GM12873 (cell line): ENCODE results near the gene ADIPOR1.

Source experiments
- CTCF ChIP-seq: IDR thresholded peaks from 2 replicates; pipeline ENCODE4 v1.5.1; 2012; ENCODE audit warnings: low read depth, mild to moderate bottlenecking, moderate library complexity, low read length, control low read depth; ENCODE audit not compliant: insufficient read depth; ENCODE audit errors: missing control alignments

The ADIPOR1 gene

GRCh38 chr1:202957733-202958543 is at the start of gene ADIPOR1:
TSS of gene ADIPOR1 (minus strand) at chr1:202958312. CDS start at chr1:202951070, 7,242 bp downstream.
- peak; percentile 19 for TF ChIP-seq CTCF

- TF ChIP-seq CTCF = no peak
Measured at GRCh38 chr1:203006948-203007871, 49.1 kb upstream of the ADIPOR1 start, which contains the start of gene TMEM183A. TSS of gene TMEM183A (plus strand) at chr1:203007374. CDS start at chr1:203007466, 92 bp downstream.

- TF ChIP-seq CTCF = no peak
Measured at GRCh38 chr1:203002951-203003350, 44.8 kb upstream of the ADIPOR1 start.

- no peak for TF ChIP-seq CTCF
Measured at GRCh38 chr1:203001986-203002385, 43.9 kb upstream of the ADIPOR1 start.

GRCh38 chr1:203000217-203000944 is 42.3 kb upstream of the ADIPOR1 start:
- peak; percentile 10 for TF ChIP-seq CTCF

GRCh38 chr1:202998836-202999750 is 41.0 kb upstream of the ADIPOR1 start:
- peak; percentile 76 for TF ChIP-seq CTCF
